IMR-90 (cell line): ENCODE data around the gene LARP4B. TPM values are rescaled to one million over a fixed set of nuclear protein-coding genes. Genes with fewer than 3 reads are reported as not detected.

Source experiments
- ATAC-seq: fragments of 200-7000 bp; cut with Tn5 transposase; 2 replicates; pipeline ENCODE4 v1.9.1; 2020; ENCODE audit warnings: low read depth, mild to moderate bottlenecking, moderate library complexity
- BruUV-seq: library from RNA; stranded (reverse); fragments of 400-500 nt; replicated peaks from 2 replicates; lab custom pipeline; 2021; lab: Mats Ljungman, UMichigan
- CTCF ChIA-PET: fragments of 300-600 bp; formaldehyde crosslinking; extraction: SDS; loops from one replicate; lab custom pipeline; 2021; ENCODE audit warnings: antibody characterized with exemption; lab: Yijun Ruan, JAX
- POLR2A ChIA-PET: fragments of 300-600 bp; sonication (Branson Sonifier 250); formaldehyde crosslinking; loops from one replicate; lab custom pipeline; 2022; ENCODE audit warnings: antibody characterized with exemption; ENCODE audit not compliant: unreplicated experiment; lab: Charles Lee
- DNase-seq: peaks from one replicate; pipeline ENCODE4 v3.0.0; 2013
- H2AFZ ChIP-seq: replicated peaks from 2 replicates; pipeline ENCODE3; 2013; ENCODE audit warnings: low read length, mild to moderate bottlenecking; ENCODE audit not compliant: poor library complexity
- H2AK5ac ChIP-seq: 2 replicates; pipeline ENCODE4 v1.6.1; 2013; ENCODE audit warnings: low read depth, low read length, inconsistent platforms
- H2AK9ac ChIP-seq: replicated peaks from 2 replicates; pipeline ENCODE3; 2013; ENCODE audit warnings: mild to moderate bottlenecking, low read depth, low read length, moderate library complexity; ENCODE audit not compliant: poor library complexity
- H2BK120ac ChIP-seq: 2 replicates; pipeline ENCODE4 v1.6.1; 2013; ENCODE audit warnings: low read depth, low read length, inconsistent platforms
- H2BK15ac ChIP-seq: 3 replicates; pipeline ENCODE4 v1.6.1; 2013; ENCODE audit warnings: low read depth, low read length, inconsistent platforms
- H2BK20ac ChIP-seq: 2 replicates; pipeline ENCODE4 v1.6.1; 2013; ENCODE audit warnings: low read depth, mild to moderate bottlenecking, inconsistent platforms, low read length, moderate library complexity
- H2BK5ac ChIP-seq: 2 replicates; pipeline ENCODE4 v1.6.1; 2013; ENCODE audit warnings: mild to moderate bottlenecking, low read depth, low read length, inconsistent platforms; ENCODE audit not compliant: poor library complexity, severe bottlenecking
- H3K14ac ChIP-seq: replicated peaks from 2 replicates; pipeline ENCODE4 v1.6.1; 2013; ENCODE audit warnings: low read depth, low read length, inconsistent platforms
- H3K18ac ChIP-seq: 2 replicates; pipeline ENCODE4 v1.6.1; 2013; ENCODE audit warnings: low read depth, low read length, control low read depth
- H3K23ac ChIP-seq: 2 replicates; pipeline ENCODE4 v1.6.1; 2013; ENCODE audit warnings: low read depth, low read length, inconsistent platforms
- H3K27ac ChIP-seq: 2 replicates; pipeline ENCODE4 v1.5.1; 2013; ENCODE audit warnings: mild to moderate bottlenecking, control low read depth, low read length; ENCODE audit not compliant: insufficient read depth
- H3K27me3 ChIP-seq: 2 replicates; pipeline ENCODE4 v1.6.1; 2013; ENCODE audit warnings: low read length; ENCODE audit not compliant: control insufficient read depth, insufficient read depth
- H3K36me3 ChIP-seq: 2 replicates; pipeline ENCODE4 v1.6.1; 2013; ENCODE audit warnings: low read length, mixed read lengths; ENCODE audit not compliant: control insufficient read depth, insufficient read depth
- H3K4ac ChIP-seq: 2 replicates; pipeline ENCODE4 v1.6.1; 2013; ENCODE audit warnings: low read depth, low read length, inconsistent platforms
- H3K4me1 ChIP-seq: 2 replicates; pipeline ENCODE4 v1.6.1; 2013; ENCODE audit warnings: low read length, mixed read lengths; ENCODE audit not compliant: control insufficient read depth, insufficient read depth
- H3K4me2 ChIP-seq: 2 replicates; pipeline ENCODE4 v1.6.1; 2013; ENCODE audit warnings: low read depth, mild to moderate bottlenecking, control low read depth, low read length, moderate library complexity
- H3K4me3 ChIP-seq: 2 replicates; pipeline ENCODE4 v1.5.1; 2013; ENCODE audit warnings: low read depth, mild to moderate bottlenecking, control low read depth, low read length, moderate library complexity; ENCODE audit not compliant: insufficient read depth
- H3K56ac ChIP-seq: 2 replicates; pipeline ENCODE4 v1.6.1; 2013; ENCODE audit warnings: low read length, inconsistent platforms; ENCODE audit not compliant: insufficient read depth; ENCODE audit errors: extremely low read depth
- H3K79me1 ChIP-seq, 2 experiments: 2 replicates each; pipeline ENCODE4 v1.6.1; 2013; ENCODE audit warnings: low read length in 2 of 2, inconsistent platforms in 1 of 2, low read depth in 1 of 2
- H3K9ac ChIP-seq: 2 replicates; pipeline ENCODE4 v1.6.1; 2013; ENCODE audit warnings: low read depth, low read length, control low read depth
- H3K9me1 ChIP-seq: 2 replicates; pipeline ENCODE4 v1.6.1; 2013; ENCODE audit warnings: low read length, inconsistent platforms; ENCODE audit not compliant: insufficient read depth
- H3K9me3 ChIP-seq: 2 replicates; pipeline ENCODE4 v1.6.1; 2013; ENCODE audit warnings: low read length; ENCODE audit not compliant: control insufficient read depth, insufficient read depth
- H4K20me1 ChIP-seq: 2 replicates; pipeline ENCODE4 v1.6.1; 2013; ENCODE audit warnings: low read length, inconsistent platforms; ENCODE audit not compliant: insufficient read depth
- H4K5ac ChIP-seq: 2 replicates; pipeline ENCODE4 v1.6.1; 2013; ENCODE audit warnings: mild to moderate bottlenecking, low read depth, low read length, control low read depth
- H4K8ac ChIP-seq, 2 experiments: 2 replicates each; pipeline ENCODE4 v1.6.1; 2013; ENCODE audit warnings: low read depth in 2 of 2, low read length in 2 of 2, control low read depth in 1 of 2, inconsistent platforms in 1 of 2
- H4K91ac ChIP-seq: 2 replicates; pipeline ENCODE4 v1.6.1; 2013; ENCODE audit warnings: low read depth, low read length, inconsistent platforms; ENCODE audit not compliant: insufficient read depth
- BHLHE40 ChIP-seq: fragments of 150-350 bp; IDR thresholded peaks from 2 replicates; pipeline ENCODE4 v1.6.1; 2016; ENCODE audit warnings: mild to moderate bottlenecking, low read depth, low read length
- MXI1 ChIP-seq: IDR thresholded peaks from 2 replicates; pipeline ENCODE4 v1.6.1; 2012; ENCODE audit warnings: low read depth, mild to moderate bottlenecking, low read length, moderate library complexity, borderline replicate concordance
- WGBS, 2 experiments: methylation state at CpG; one replicate each; pipeline versions ENCODE4 v1.1.5 to v1.1.7; 2013; ENCODE audit warnings: missing lambda C conversion rate in 2 of 2; ENCODE audit not compliant: insufficient read length in 1 of 2; ENCODE audit errors: extremely low coverage in 2 of 2; 5-methylcytosine and 5-hydroxymethylcytosine counted together
- dilution Hi-C: fragments of 300-500 bp; cut with HindIII; formaldehyde crosslinking; loops from one replicate; pipeline ENCODE4 v1.14.3; 2018; ENCODE audit warnings: low sequenced_read_pairs; ENCODE audit not compliant: unreplicated experiment
- in situ Hi-C: fragments of 300-500 bp; cut with MboI; formaldehyde crosslinking; loops from 3 replicates; pipeline ENCODE4 v1.14.3; 2019; ENCODE audit warnings: low sequenced_read_pairs, inconsistent platforms, mixed read lengths
- intact Hi-C: fragments of 100-400 bp; cut with micrococcal nuclease; formaldehyde crosslinking; loops from 2 replicates; pipeline ENCODE4 v1.10.0; 2022
- polyA plus RNA-seq, 3 experiments: library from polyadenylated mRNA; depleted of rRNA; stranded (reverse); fragments of >200 nt; gene quantifications; 2 replicates each; pipeline ENCODE4 v1.2.3, GENCODE V29; 2012; ENCODE audit warnings: low replicate concordance in 1 of 3
- total RNA-seq: library from RNA; depleted of rRNA; stranded (reverse); fragments of >200 nt; gene quantifications from 2 replicates; pipeline ENCODE4 v1.2.3, GENCODE V29; 2012

LARP4B gene
- total and polyA plus RNA-seq, 2 of the 4 experiments (the other 2 are of a cell fraction) = 24.3 to 25.5 TPM

- no peaks in the 10 kb centered on the region for H3K9me3 ChIP-seq
- H3K9me1 ChIP-seq = peaks cover 29% of the 10 kb centered on the region
- peaks cover 39 to 78% of the 10 kb centered on the region in 2 experiments for H3K79me1 ChIP-seq
- H2BK120ac ChIP-seq = no peak overlapping the region
- H3K9ac ChIP-seq = no peak overlapping the region
- no peak overlapping the region for H3K27ac ChIP-seq
- TF ChIP-seq BHLHE40 (no peak), MXI1 (no peak)
- no peak overlapping the region for H2AFZ ChIP-seq
- ATAC-seq = no peak
- no peak overlapping the region for H4K8ac ChIP-seq
- no peak overlapping the region for H2BK5ac ChIP-seq
- no peak overlapping the region for H4K5ac ChIP-seq
- no peak overlapping the region for H3K4me2 ChIP-seq
- H4K20me1 ChIP-seq = peaks cover 42% of the 10 kb centered on the region
- BruUV-seq = no TSS peak
- H3K23ac ChIP-seq = no peak overlapping the region
- DNase-seq = no peak
- peaks cover 34% of the 10 kb centered on the region for H3K36me3 ChIP-seq
- no peak overlapping the region for H3K18ac ChIP-seq
- in situ Hi-C loops = no loop called here
- peaks cover 7% of the 10 kb centered on the region for H3K4me1 ChIP-seq
- no peak overlapping the region for H2BK15ac ChIP-seq
- intact Hi-C loops = no loop called here
- H4K91ac ChIP-seq = no peak overlapping the region
- no peak overlapping the region for H3K14ac ChIP-seq
- H2AK9ac ChIP-seq = no peak overlapping the region
- ChIA-PET CTCF (no interaction called here), POLR2A (no interaction called here)
- H2BK20ac ChIP-seq = no peak overlapping the region
- no peak overlapping the region for H3K4ac ChIP-seq
- no peak overlapping the region for H2AK5ac ChIP-seq
- no peak overlapping the region for H3K56ac ChIP-seq
- dilution Hi-C loops = no loop called here
- H3K27me3 ChIP-seq = no peaks in the 10 kb centered on the region
- 100% methylated on average over 1 of the region's 2 CpGs; no CpG with 5 or more reads in 1 of the 2 experiments for WGBS, 2 experiments
- H3K4me3 ChIP-seq = no peak overlapping the region
These were observed 55.1 kb downstream of the LARP4B start for GRCh38 chr10:876438-876837.
